ENCODE results near the gene EPS8. TPM values are rescaled to one million over a fixed set of nuclear protein-coding genes. Genes with fewer than 3 reads are reported as not detected.

Gene EPS8
- total RNA-seq, 1 donor from 2014 or later = 35.3 TPM

DNA sequence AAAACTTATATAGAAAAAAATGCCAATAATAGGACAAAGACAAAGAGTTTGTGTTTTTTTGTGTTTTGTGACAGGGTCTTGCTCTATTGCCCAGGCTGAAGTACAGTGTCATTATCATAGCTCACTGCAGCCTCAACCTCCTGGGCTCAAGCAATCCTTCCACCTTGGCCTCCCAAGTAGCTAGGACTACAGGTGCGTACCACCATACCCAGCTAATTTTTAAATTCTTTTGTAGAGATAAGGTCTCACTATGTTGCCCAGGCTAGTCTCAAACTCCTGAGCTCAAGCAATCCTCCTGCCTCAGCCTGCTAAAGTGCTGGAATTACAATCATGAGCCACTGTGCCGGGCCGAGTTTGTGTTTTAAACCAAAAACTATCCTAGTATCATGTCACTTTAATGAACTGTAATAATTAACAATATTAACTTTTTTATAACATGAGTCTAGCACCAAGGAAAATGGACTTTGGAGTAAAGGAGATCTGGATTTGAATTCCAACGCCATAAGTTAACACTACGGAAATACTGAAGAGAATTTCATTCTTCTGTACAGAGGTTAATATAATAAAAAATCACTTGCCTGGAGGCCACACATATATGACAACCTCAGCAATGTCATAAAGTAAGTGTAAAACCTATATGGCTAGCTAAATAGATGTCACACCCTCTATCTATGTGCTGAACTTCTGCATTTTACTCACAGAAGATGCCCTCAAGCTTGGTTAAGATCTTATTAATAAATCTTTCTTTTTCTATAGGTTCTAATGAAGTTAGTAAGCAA, 53.2 kb downstream of the EPS8 start:
- DNase-seq (ENCODE audit: low read depth) (no peak), FAIRE-seq (no peak)
- H3K27me3 ChIP-seq (ENCODE audit: control insufficient read depth, insufficient read depth, low read length) = no peaks in the 10 kb centered on the region
- TF ChIP-seq, protein P1, sequence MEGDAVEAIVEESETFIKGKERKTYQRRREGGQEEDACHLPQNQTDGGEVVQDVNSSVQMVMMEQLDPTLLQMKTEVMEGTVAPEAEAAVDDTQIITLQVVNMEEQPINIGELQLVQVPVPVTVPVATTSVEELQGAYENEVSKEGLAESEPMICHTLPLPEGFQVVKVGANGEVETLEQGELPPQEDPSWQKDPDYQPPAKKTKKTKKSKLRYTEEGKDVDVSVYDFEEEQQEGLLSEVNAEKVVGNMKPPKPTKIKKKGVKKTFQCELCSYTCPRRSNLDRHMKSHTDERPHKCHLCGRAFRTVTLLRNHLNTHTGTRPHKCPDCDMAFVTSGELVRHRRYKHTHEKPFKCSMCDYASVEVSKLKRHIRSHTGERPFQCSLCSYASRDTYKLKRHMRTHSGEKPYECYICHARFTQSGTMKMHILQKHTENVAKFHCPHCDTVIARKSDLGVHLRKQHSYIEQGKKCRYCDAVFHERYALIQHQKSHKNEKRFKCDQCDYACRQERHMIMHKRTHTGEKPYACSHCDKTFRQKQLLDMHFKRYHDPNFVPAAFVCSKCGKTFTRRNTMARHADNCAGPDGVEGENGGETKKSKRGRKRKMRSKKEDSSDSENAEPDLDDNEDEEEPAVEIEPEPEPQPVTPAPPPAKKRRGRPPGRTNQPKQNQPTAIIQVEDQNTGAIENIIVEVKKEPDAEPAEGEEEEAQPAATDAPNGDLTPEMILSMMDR (IDR thresholded peaks at IDR 0.05; ENCODE audit: insufficient read depth, low read length, severe bottlenecking) = no peak
- no peaks in the 10 kb centered on the region for H3K36me3 ChIP-seq (ENCODE audit: control insufficient read depth, insufficient read depth, low read length)
- H3K4me3 ChIP-seq (ENCODE audit: low read depth, low read length) = no peak overlapping the region

- TF ChIP-seq, protein P1 (IDR thresholded peaks at IDR 0.05; ENCODE audit: insufficient read depth, low read length, severe bottlenecking) = no peak
- no peaks in the 10 kb centered on the region for H3K36me3 ChIP-seq (ENCODE audit: control insufficient read depth, insufficient read depth, low read length)
- FAIRE-seq (no peak), DNase-seq (ENCODE audit: low read depth) (no peak)
- no peaks in the 10 kb centered on the region for H3K27me3 ChIP-seq (ENCODE audit: control insufficient read depth, insufficient read depth, low read length)
- no peak overlapping the region for H3K4me3 ChIP-seq (ENCODE audit: low read depth, low read length)
These were observed 56.1 kb downstream of the EPS8 start for GRCh38 chr12:15733136-15733535.

GRCh38 chr12:15732341-15733061, 56.7 kb downstream of the EPS8 start:
- Histone ChIP-seq H3K36me3 (ENCODE audit: control insufficient read depth, insufficient read depth, low read length) (no peaks in the 10 kb centered on the region), H3K27me3 (ENCODE audit: control insufficient read depth, insufficient read depth, low read length) (no peaks in the 10 kb centered on the region), H3K4me3 (ENCODE audit: low read depth, low read length) (no peak overlapping the region)
- FAIRE-seq (no peak), DNase-seq (ENCODE audit: low read depth) (no peak)
- TF ChIP-seq, protein P1 (IDR thresholded peaks at IDR 0.05; ENCODE audit: insufficient read depth, low read length, severe bottlenecking) = no peak

GRCh38 chr12:15731940-15732339, 57.2 kb downstream of the EPS8 start:
- no peak for FAIRE-seq
- Histone ChIP-seq H3K4me3 (ENCODE audit: low read depth, low read length) (no peak overlapping the region), H3K36me3 (ENCODE audit: control insufficient read depth, insufficient read depth, low read length) (no peaks in the 10 kb centered on the region), H3K27me3 (ENCODE audit: control insufficient read depth, insufficient read depth, low read length) (no peaks in the 10 kb centered on the region)
- DNase-seq (ENCODE audit: low read depth) = no peak
- TF ChIP-seq, protein P1 (IDR thresholded peaks at IDR 0.05; ENCODE audit: insufficient read depth, low read length, severe bottlenecking) = no peak

DNA sequence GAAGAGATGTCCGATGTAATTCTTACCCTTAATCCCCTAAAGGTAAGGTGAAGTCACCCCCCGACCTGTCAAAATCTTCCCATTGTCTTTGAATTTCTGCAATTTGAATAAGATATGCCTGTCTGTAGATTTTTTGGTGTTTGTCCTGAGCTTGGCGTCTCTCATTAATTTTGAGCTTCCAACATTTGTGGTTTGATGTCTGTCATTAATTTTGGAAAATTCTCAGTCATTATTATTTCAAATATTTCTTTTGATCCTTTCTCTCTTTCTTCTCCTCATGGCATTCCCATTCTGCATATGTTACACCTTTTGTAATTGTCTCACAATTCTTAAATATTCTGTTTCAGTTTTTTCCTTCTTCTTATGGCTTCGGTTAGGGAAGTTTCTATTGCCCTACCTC, 60.1 kb downstream of the EPS8 start:
- DNase-seq (ENCODE audit: low read depth) (no peak), FAIRE-seq (no peak)
- no peaks in the 10 kb centered on the region for H3K27me3 ChIP-seq (ENCODE audit: control insufficient read depth, insufficient read depth, low read length)
- TF ChIP-seq, protein P1 (IDR thresholded peaks at IDR 0.05; ENCODE audit: insufficient read depth, low read length, severe bottlenecking) = no peak
- H3K4me3 ChIP-seq (ENCODE audit: low read depth, low read length) = no peak overlapping the region
- H3K36me3 ChIP-seq (ENCODE audit: control insufficient read depth, insufficient read depth, low read length) = no peaks in the 10 kb centered on the region
